Right atrium auricular region (tissue), 2 donors: Measurements from ENCODE around the gene ZNF273. TPM values are rescaled to one million over a fixed set of nuclear protein-coding genes. Genes with fewer than 3 reads are reported as not detected.

ENCODE experiments used
- DNase-seq: peaks from one replicate; pipeline ENCODE4 v3.0.0-alpha.2; 2019; ENCODE audit warnings: low spot score
- H3K27ac ChIP-seq, 2 donors: fragments of 200-600 bp; sonication (generic); 1 replicate in 1 of 2; 2 replicates in 1 of 2; pipeline ENCODE4 v1.5.1; 2016 to 2019
- H3K27me3 ChIP-seq, 2 donors: fragments of 200-600 bp; sonication (generic); one replicate each; pipeline versions ENCODE4 v1.5.1 to v1.6.0; 2017 to 2019
- H3K36me3 ChIP-seq: fragments of 200-600 bp; sonication (generic); one replicate; pipeline ENCODE4 v1.5.1; 2016
- H3K4me1 ChIP-seq, 2 donors: fragments of 200-600 bp; sonication (generic); one replicate each; pipeline versions ENCODE4 v1.5.1 to v1.6.0; 2017 to 2019
- H3K4me3 ChIP-seq, 2 donors: fragments of 200-600 bp; sonication (generic); 1 replicate in 1 of 2; 2 replicates in 1 of 2; pipeline ENCODE4 v1.5.1; 2017 to 2019; ENCODE audit warnings: mild to moderate bottlenecking in 1 of 2, moderate library complexity in 1 of 2
- H3K9me3 ChIP-seq, 2 donors: fragments of 200-600 bp; sonication (generic); one replicate each; pipeline ENCODE4 v1.5.1; 2019
- total RNA-seq, 2 donors: library from RNA; depleted of rRNA; stranded (reverse); fragments of >200 nt; gene quantifications; one replicate each; pipeline ENCODE4 v1.1.0, GENCODE V29; 2016
- TF ChIP-seq, protein P1 (sequence below), 2 donors: fragments of 200-600 bp; sonication (generic); IDR thresholded peaks; one replicate each; pipeline ENCODE4 v1.5.1; 2019; ENCODE audit warnings: antibody characterized with exemption in 2 of 2

Gene ZNF273
- total RNA-seq, 2 donors from 2014 or later: 1.1 to 1.6 TPM

DNA sequence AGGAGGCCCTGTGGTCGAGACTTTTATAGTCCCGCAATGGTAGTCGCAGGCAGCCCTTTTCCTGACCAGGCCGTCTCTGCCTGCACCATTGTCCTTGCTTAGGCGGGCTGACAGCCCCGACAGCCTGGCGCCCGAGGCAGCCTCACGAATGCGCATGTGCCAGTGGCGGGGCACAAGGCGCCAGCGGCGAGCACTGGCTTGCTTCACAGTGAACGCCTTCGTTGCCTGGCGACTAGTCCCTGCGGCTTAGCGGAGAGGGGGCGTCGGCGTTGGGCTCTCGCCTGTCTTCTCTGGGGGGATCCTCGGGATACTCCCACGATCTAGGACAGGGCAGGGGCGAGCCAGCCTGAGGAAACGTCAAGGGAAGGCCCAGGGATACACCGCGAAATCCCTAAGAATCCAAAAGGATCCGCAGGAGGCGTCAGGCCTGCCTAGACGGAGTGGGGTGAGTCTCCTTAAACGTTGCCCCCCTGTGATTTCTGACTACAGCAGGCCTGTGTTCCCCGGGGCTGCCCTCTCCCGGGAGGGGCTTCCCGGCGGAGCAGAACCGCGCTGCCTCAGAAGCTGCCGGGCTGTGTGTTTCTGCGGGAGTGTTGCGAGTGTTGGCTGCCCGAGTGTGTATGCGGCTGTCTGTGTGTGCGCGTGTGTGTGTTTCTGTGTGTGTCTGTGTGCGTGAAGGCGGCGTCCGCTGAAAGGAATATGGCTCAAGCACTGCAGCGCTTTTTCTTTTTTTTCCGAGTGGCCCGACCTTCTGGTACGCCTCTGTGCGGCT, 20.5 kb upstream of the ZNF273 start:
- TF ChIP-seq, protein P1, sequence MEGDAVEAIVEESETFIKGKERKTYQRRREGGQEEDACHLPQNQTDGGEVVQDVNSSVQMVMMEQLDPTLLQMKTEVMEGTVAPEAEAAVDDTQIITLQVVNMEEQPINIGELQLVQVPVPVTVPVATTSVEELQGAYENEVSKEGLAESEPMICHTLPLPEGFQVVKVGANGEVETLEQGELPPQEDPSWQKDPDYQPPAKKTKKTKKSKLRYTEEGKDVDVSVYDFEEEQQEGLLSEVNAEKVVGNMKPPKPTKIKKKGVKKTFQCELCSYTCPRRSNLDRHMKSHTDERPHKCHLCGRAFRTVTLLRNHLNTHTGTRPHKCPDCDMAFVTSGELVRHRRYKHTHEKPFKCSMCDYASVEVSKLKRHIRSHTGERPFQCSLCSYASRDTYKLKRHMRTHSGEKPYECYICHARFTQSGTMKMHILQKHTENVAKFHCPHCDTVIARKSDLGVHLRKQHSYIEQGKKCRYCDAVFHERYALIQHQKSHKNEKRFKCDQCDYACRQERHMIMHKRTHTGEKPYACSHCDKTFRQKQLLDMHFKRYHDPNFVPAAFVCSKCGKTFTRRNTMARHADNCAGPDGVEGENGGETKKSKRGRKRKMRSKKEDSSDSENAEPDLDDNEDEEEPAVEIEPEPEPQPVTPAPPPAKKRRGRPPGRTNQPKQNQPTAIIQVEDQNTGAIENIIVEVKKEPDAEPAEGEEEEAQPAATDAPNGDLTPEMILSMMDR (IDR thresholded peaks at IDR 0.05): no peak
- peak overlapping the region; percentile 37 to 56 for H3K4me3 ChIP-seq
- peak overlapping the region in 1 of 2 donors; percentile 43 for H3K27ac ChIP-seq
- no peaks in the 10 kb centered on the region for H3K9me3 ChIP-seq
- no peaks in the 10 kb centered on the region for H3K36me3 ChIP-seq
- peak; percentile 70 for DNase-seq
- H3K4me1 ChIP-seq: peaks cover 0 to 10% of the 10 kb centered on the region in 2 donors
- no peaks in the 10 kb centered on the region for H3K27me3 ChIP-seq

GRCh38 chr7:64883113-64883905, 19.8 kb upstream of the ZNF273 start:
- TF ChIP-seq, protein P1 (IDR thresholded peaks at IDR 0.05): no peak
- no peak overlapping the region for H3K27ac ChIP-seq
- no peaks in the 10 kb centered on the region for H3K9me3 ChIP-seq
- no peaks in the 10 kb centered on the region for H3K27me3 ChIP-seq
- H3K36me3 ChIP-seq: no peaks in the 10 kb centered on the region
- peaks cover 0 to 14% of the 10 kb centered on the region in 2 donors for H3K4me1 ChIP-seq
- H3K4me3 ChIP-seq: peak overlapping the region; percentile 37 to 56
- DNase-seq: peak; percentile 54

DNA sequence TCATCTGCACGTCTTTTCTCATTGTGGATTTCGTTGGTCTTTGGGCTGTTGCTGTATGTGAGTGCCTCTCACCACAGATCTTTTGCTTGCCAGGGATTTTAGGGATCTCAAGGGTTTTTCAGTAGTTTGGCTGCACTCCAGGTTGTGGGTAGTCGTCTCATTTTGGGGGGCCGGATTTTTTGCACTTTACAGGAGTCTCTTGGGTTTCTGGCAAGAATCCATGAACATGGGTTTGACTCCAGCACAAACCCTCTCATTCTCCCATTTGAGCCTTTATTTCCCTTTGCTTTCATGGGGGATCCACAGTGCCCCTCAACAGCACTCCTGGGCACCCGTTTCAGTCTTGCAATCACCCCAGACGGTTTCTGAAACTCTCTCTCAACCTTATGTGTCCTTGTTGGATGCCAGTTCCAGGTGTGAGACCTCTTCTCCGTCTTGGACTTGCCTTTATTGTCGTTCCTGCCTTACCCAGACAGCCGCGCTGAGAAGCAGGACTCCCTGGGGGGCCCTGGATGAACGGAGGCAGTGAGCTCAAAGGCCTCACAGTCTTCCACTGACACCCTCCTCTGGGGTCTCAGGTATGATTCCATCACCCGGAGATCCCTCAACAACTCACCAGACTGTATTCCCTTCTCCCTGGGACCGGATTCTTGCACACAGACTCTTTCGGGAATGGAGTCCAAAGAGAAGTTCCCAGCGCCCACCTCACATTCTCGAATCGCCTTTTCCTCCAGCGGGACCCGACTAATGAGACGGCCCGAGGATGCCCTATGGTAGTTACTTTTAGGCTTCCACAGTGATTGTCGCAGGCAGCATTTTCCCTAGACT, 18.8 kb upstream of the ZNF273 start:
- Histone ChIP-seq H3K27ac (no peak overlapping the region), H3K4me1 (peaks cover 0 to 23% of the 10 kb centered on the region in 2 donors), H3K9me3 (no peaks in the 10 kb centered on the region), H3K36me3 (no peaks in the 10 kb centered on the region), H3K4me3 (no peak overlapping the region), H3K27me3 (no peaks in the 10 kb centered on the region)
- peak; percentile 7 for DNase-seq
- TF ChIP-seq, protein P1 (IDR thresholded peaks at IDR 0.05): no peak

- Histone ChIP-seq H3K4me3 (no peak overlapping the region), H3K36me3 (no peaks in the 10 kb centered on the region), H3K27ac (no peak overlapping the region), H3K27me3 (no peaks in the 10 kb centered on the region), H3K4me1 (peaks cover 0 to 29% of the 10 kb centered on the region in 2 donors), H3K9me3 (no peaks in the 10 kb centered on the region)
- TF ChIP-seq, protein P1 (IDR thresholded peaks at IDR 0.05): no peak
- DNase-seq: peak; percentile 51
These were observed 18.1 kb upstream of the ZNF273 start for GRCh38 chr7:64884913-64885370.

- H3K4me3 ChIP-seq: no peak overlapping the region
- TF ChIP-seq, protein P1 (IDR thresholded peaks at IDR 0.05): no peak
- no peak overlapping the region for H3K27ac ChIP-seq
- H3K27me3 ChIP-seq: no peaks in the 10 kb centered on the region
- H3K36me3 ChIP-seq: no peaks in the 10 kb centered on the region
- DNase-seq: peak; percentile 16
- H3K9me3 ChIP-seq: no peaks in the 10 kb centered on the region
- H3K4me1 ChIP-seq: peaks cover 0 to 34% of the 10 kb centered on the region in 2 donors
These were observed 17.4 kb upstream of the ZNF273 start for GRCh38 chr7:64885520-64886240.
